ENCODE results near the gene RABGGTA.

GRCh38 chr14:24262821-24263733 is 8.3 kb downstream of the RABGGTA start, which contains the start of gene TGM1:
- TF ChIP-seq EZH2 (IDR thresholded peaks at IDR 0.05; ENCODE audit: insufficient read depth, poor library complexity, severe bottlenecking) (no peak), EZH2phosphoT487 (IDR thresholded peaks at IDR 0.05; ENCODE audit: insufficient read depth, low read depth) (no peak)

All from GM23248 (cell line).